GM12878 (cell line): ENCODE results near the gene OR6Y1. TPM values are rescaled to one million over a fixed set of nuclear protein-coding genes. Genes with fewer than 3 reads are reported as not detected.

Source experiments
- polyA plus RNA-seq, 11 experiments: library from polyadenylated mRNA; depleted of rRNA in 4 of 11; unstranded in 6 of 11; stranded (reverse) in 5 of 11; fragments of >200 nt; fragmentation: Nextera tagmentation in 4 of 11; fragmentation: Illumina TruSeq in 1 of 11; extraction: Ambion mirVana in 4 of 11; extraction: Trizol in 1 of 11; gene quantifications; 1 replicate in 1 of 11; 2 replicates in 10 of 11; pipeline versions ENCODE4 v1.2.1 to v1.2.3, GENCODE V29; 2011 to 2016; ENCODE audit warnings: inconsistent platforms in 2 of 11, missing spikeins in 2 of 11, low read depth in 1 of 11
- total RNA-seq, 4 experiments: library from RNA; depleted of rRNA in 3 of 4; stranded (reverse); fragments of >200 nt in 3 of 4; fragmentation: Illumina TruSeq in 1 of 4; extraction: Trizol in 1 of 4; gene quantifications; 2 replicates each; pipeline versions ENCODE4 v1.2.1 to v1.2.3, GENCODE V29; 2013 to 2021

Gene OR6Y1
- total and polyA plus RNA-seq, 10 of the 15 experiments (the other 5 are each of a cell fraction or from before 2014, with no cell fraction given), result not detected

Other genes starting within 250 kb of the OR6Y1 start
Only the 7 nearest of the 15 such genes appear.
- gene OR10K2, start 128.2 kb downstream of the OR6Y1 start, total RNA-seq (2014; rRNA removed), result not detected in 2 replicates
- gene OR10K2, start 128.2 kb downstream of the OR6Y1 start, total RNA-seq (2014; rRNA removed; fragmentation: Illumina TruSeq; extraction: Trizol), result not detected in 2 replicates
- gene OR10K2, start 128.2 kb downstream of the OR6Y1 start, total RNA-seq (2021), result not detected in 2 replicates
- not detected in 2 replicates for gene OR10K2, start 128.2 kb downstream of the OR6Y1 start, polyA plus RNA-seq (2011; rRNA removed)
- gene OR10K2, start 128.2 kb downstream of the OR6Y1 start, polyA plus RNA-seq (2014; fragmentation: Illumina TruSeq; extraction: Trizol), result not detected in 2 replicates
- gene OR10K2, start 128.2 kb downstream of the OR6Y1 start, polyA plus RNA-seq (2014; fragmentation: Nextera tagmentation; extraction: Ambion mirVana), result not detected
- gene OR10K2, start 128.2 kb downstream of the OR6Y1 start, polyA plus RNA-seq (2014; rRNA removed), result not detected in 2 replicates
- gene OR10K2, start 128.2 kb downstream of the OR6Y1 start, polyA plus RNA-seq (2016; fragmentation: Nextera tagmentation; extraction: Ambion mirVana), result not detected
- not detected in 2 replicates for gene OR10K1, start 92.6 kb downstream of the OR6Y1 start, total RNA-seq (2014; rRNA removed)
- not detected in 2 replicates for gene OR10K1, start 92.6 kb downstream of the OR6Y1 start, total RNA-seq (2014; rRNA removed; fragmentation: Illumina TruSeq; extraction: Trizol)
- gene OR10K1, start 92.6 kb downstream of the OR6Y1 start, total RNA-seq (2021), result not detected in 2 replicates
- gene OR10K1, start 92.6 kb downstream of the OR6Y1 start, polyA plus RNA-seq (2011; rRNA removed), result not detected in 2 replicates
- not detected in 2 replicates for gene OR10K1, start 92.6 kb downstream of the OR6Y1 start, polyA plus RNA-seq (2014; fragmentation: Illumina TruSeq; extraction: Trizol)
- gene OR10K1, start 92.6 kb downstream of the OR6Y1 start, polyA plus RNA-seq (2014; fragmentation: Nextera tagmentation; extraction: Ambion mirVana), result not detected
- not detected in 2 replicates for gene OR10K1, start 92.6 kb downstream of the OR6Y1 start, polyA plus RNA-seq (2014; rRNA removed)
- not detected for gene OR10K1, start 92.6 kb downstream of the OR6Y1 start, polyA plus RNA-seq (2016; fragmentation: Nextera tagmentation; extraction: Ambion mirVana)
- gene OR10R2, start 82.2 kb downstream of the OR6Y1 start, total RNA-seq (2014; rRNA removed), result not detected in 2 replicates
- not detected in 2 replicates for gene OR10R2, start 82.2 kb downstream of the OR6Y1 start, total RNA-seq (2014; rRNA removed; fragmentation: Illumina TruSeq; extraction: Trizol)
- not detected in 2 replicates for gene OR10R2, start 82.2 kb downstream of the OR6Y1 start, total RNA-seq (2021)
- gene OR10R2, start 82.2 kb downstream of the OR6Y1 start, polyA plus RNA-seq (2011; rRNA removed), result not detected in 2 replicates
- gene OR10R2, start 82.2 kb downstream of the OR6Y1 start, polyA plus RNA-seq (2014; fragmentation: Illumina TruSeq; extraction: Trizol), result not detected in 2 replicates
- gene OR10R2, start 82.2 kb downstream of the OR6Y1 start, polyA plus RNA-seq (2014; fragmentation: Nextera tagmentation; extraction: Ambion mirVana), result not detected
- gene OR10R2, start 82.2 kb downstream of the OR6Y1 start, polyA plus RNA-seq (2014; rRNA removed), result not detected in 2 replicates
- gene OR10R2, start 82.2 kb downstream of the OR6Y1 start, polyA plus RNA-seq (2016; fragmentation: Nextera tagmentation; extraction: Ambion mirVana), result not detected
- gene OR6P1, start 16.2 kb upstream of the OR6Y1 start, total RNA-seq (2014; rRNA removed), result not detected in 2 replicates
- not detected in 2 replicates for gene OR6P1, start 16.2 kb upstream of the OR6Y1 start, total RNA-seq (2014; rRNA removed; fragmentation: Illumina TruSeq; extraction: Trizol)
- gene OR6P1, start 16.2 kb upstream of the OR6Y1 start, total RNA-seq (2021), result not detected in 2 replicates
- gene OR6P1, start 16.2 kb upstream of the OR6Y1 start, polyA plus RNA-seq (2011; rRNA removed), result not detected in 2 replicates
- gene OR6P1, start 16.2 kb upstream of the OR6Y1 start, polyA plus RNA-seq (2014; fragmentation: Illumina TruSeq; extraction: Trizol), result not detected in 2 replicates
- gene OR6P1, start 16.2 kb upstream of the OR6Y1 start, polyA plus RNA-seq (2014; fragmentation: Nextera tagmentation; extraction: Ambion mirVana), result not detected
- not detected in 2 replicates for gene OR6P1, start 16.2 kb upstream of the OR6Y1 start, polyA plus RNA-seq (2014; rRNA removed)
- not detected for gene OR6P1, start 16.2 kb upstream of the OR6Y1 start, polyA plus RNA-seq (2016; fragmentation: Nextera tagmentation; extraction: Ambion mirVana)
- not detected in 2 replicates for gene OR10X1, start 25.5 kb upstream of the OR6Y1 start, total RNA-seq (2014; rRNA removed)
- not detected in 2 replicates for gene OR10X1, start 25.5 kb upstream of the OR6Y1 start, total RNA-seq (2014; rRNA removed; fragmentation: Illumina TruSeq; extraction: Trizol)
- gene OR10X1, start 25.5 kb upstream of the OR6Y1 start, total RNA-seq (2021), result not detected in 2 replicates
- gene OR10X1, start 25.5 kb upstream of the OR6Y1 start, polyA plus RNA-seq (2011; rRNA removed), result not detected in 2 replicates
- not detected in 2 replicates for gene OR10X1, start 25.5 kb upstream of the OR6Y1 start, polyA plus RNA-seq (2014; fragmentation: Illumina TruSeq; extraction: Trizol)
- gene OR10X1, start 25.5 kb upstream of the OR6Y1 start, polyA plus RNA-seq (2014; fragmentation: Nextera tagmentation; extraction: Ambion mirVana), result not detected
- gene OR10X1, start 25.5 kb upstream of the OR6Y1 start, polyA plus RNA-seq (2014; rRNA removed), result not detected in 2 replicates
- not detected for gene OR10X1, start 25.5 kb upstream of the OR6Y1 start, polyA plus RNA-seq (2016; fragmentation: Nextera tagmentation; extraction: Ambion mirVana)
- gene OR10Z1, start 50.9 kb upstream of the OR6Y1 start, total RNA-seq (2014; rRNA removed), result not detected in 2 replicates
- gene OR10Z1, start 50.9 kb upstream of the OR6Y1 start, total RNA-seq (2014; rRNA removed; fragmentation: Illumina TruSeq; extraction: Trizol), result not detected in 2 replicates
- gene OR10Z1, start 50.9 kb upstream of the OR6Y1 start, total RNA-seq (2021), result not detected in 2 replicates
- gene OR10Z1, start 50.9 kb upstream of the OR6Y1 start, polyA plus RNA-seq (2011; rRNA removed), result not detected in 2 replicates
- gene OR10Z1, start 50.9 kb upstream of the OR6Y1 start, polyA plus RNA-seq (2014; fragmentation: Illumina TruSeq; extraction: Trizol), result not detected in 2 replicates
- gene OR10Z1, start 50.9 kb upstream of the OR6Y1 start, polyA plus RNA-seq (2014; fragmentation: Nextera tagmentation; extraction: Ambion mirVana), result not detected
- not detected in 2 replicates for gene OR10Z1, start 50.9 kb upstream of the OR6Y1 start, polyA plus RNA-seq (2014; rRNA removed)
- gene OR10Z1, start 50.9 kb upstream of the OR6Y1 start, polyA plus RNA-seq (2016; fragmentation: Nextera tagmentation; extraction: Ambion mirVana), result not detected
- gene SPTA1, start 132.3 kb upstream of the OR6Y1 start, total RNA-seq (2014; rRNA removed), result not detected in 2 replicates
- 0.13 TPM in 1 of 2 replicates, not detected in the other for gene SPTA1, start 132.3 kb upstream of the OR6Y1 start, total RNA-seq (2014; rRNA removed; fragmentation: Illumina TruSeq; extraction: Trizol)
- 0.13 and 0.21 TPM in 2 replicates for gene SPTA1, start 132.3 kb upstream of the OR6Y1 start, total RNA-seq (2021)
- 0.12 TPM in 1 of 2 replicates, not detected in the other for gene SPTA1, start 132.3 kb upstream of the OR6Y1 start, polyA plus RNA-seq (2011; rRNA removed)
- gene SPTA1, start 132.3 kb upstream of the OR6Y1 start, polyA plus RNA-seq (2014; fragmentation: Illumina TruSeq; extraction: Trizol), result under 0.01 TPM in 1 of 2 replicates, not detected in the other
- not detected for gene SPTA1, start 132.3 kb upstream of the OR6Y1 start, polyA plus RNA-seq (2014; fragmentation: Nextera tagmentation; extraction: Ambion mirVana)
- 0.12 TPM in 1 of 2 replicates, not detected in the other for gene SPTA1, start 132.3 kb upstream of the OR6Y1 start, polyA plus RNA-seq (2014; rRNA removed)
- not detected for gene SPTA1, start 132.3 kb upstream of the OR6Y1 start, polyA plus RNA-seq (2016; fragmentation: Nextera tagmentation; extraction: Ambion mirVana)